ENCODE data around the gene IKZF1.

- TF ChIP-seq CTCF (IDR thresholded peaks at IDR 0.05) (no peak), POLR2A (IDR thresholded peaks at IDR 0.05) (no peak)
Measured at GRCh38 chr7:50321487-50322067, 17.1 kb downstream of the IKZF1 start.

All from adrenal gland (tissue), 5 donors.